DND-41 (cell line): Measurements from ENCODE around the gene WASF1.

Source experiments
- ATAC-seq: fragments of 200-7000 bp; cut with Tn5 transposase; 3 replicates; pipeline ENCODE4 v1.9.1; 2021; ENCODE audit warnings: low read depth; ENCODE audit not compliant: insufficient read depth
- DNase-seq: peaks from one replicate; pipeline ENCODE4 v3.0.0-alpha.2; 2020
- H2AFZ ChIP-seq: 2 replicates; pipeline ENCODE4 v1.6.0; 2012; ENCODE audit warnings: low read depth, low read length
- H3K27ac ChIP-seq: 2 replicates; pipeline ENCODE4 v1.5.1; 2012; ENCODE audit warnings: low read length, inconsistent platforms
- H3K27me3 ChIP-seq: fragments of 200-600 bp; sonication (generic); 2 replicates; pipeline ENCODE4 v1.6.0; 2012; ENCODE audit warnings: low read length, mild to moderate bottlenecking, inconsistent platforms; ENCODE audit not compliant: insufficient read depth, poor library complexity
- H3K36me3 ChIP-seq: 2 replicates; pipeline ENCODE4 v1.5.1; 2012; ENCODE audit warnings: low read length, inconsistent platforms; ENCODE audit not compliant: insufficient read depth
- H3K4me1 ChIP-seq: 2 replicates; pipeline ENCODE4 v1.5.1; 2012; ENCODE audit warnings: mild to moderate bottlenecking, low read length; ENCODE audit not compliant: insufficient read depth
- H3K4me2 ChIP-seq: 2 replicates; pipeline ENCODE4 v1.6.0; 2012; ENCODE audit warnings: mild to moderate bottlenecking, moderate library complexity, low read length, inconsistent platforms; ENCODE audit not compliant: insufficient read depth
- H3K4me3 ChIP-seq, 2 experiments: fragments of 200-600 bp in 1 of 2; shearing (Covaris generic) in 1 of 2; 2 replicates each; pipeline ENCODE4 v1.5.1; 2012 to 2016; ENCODE audit warnings: inconsistent platforms in 2 of 2, low read length in 2 of 2, mild to moderate bottlenecking in 2 of 2, low read depth in 1 of 2, moderate library complexity in 1 of 2
- H3K79me2 ChIP-seq: 2 replicates; pipeline ENCODE4 v1.6.0; 2012; ENCODE audit warnings: low read length, inconsistent platforms; ENCODE audit not compliant: insufficient read depth
- H3K9ac ChIP-seq: 2 replicates; pipeline ENCODE4 v1.6.0; 2012; ENCODE audit warnings: low read depth, mild to moderate bottlenecking, inconsistent platforms, low read length, moderate library complexity
- H3K9me3 ChIP-seq: 2 replicates; pipeline ENCODE4 v1.5.1; 2012; ENCODE audit warnings: low read length, moderate library complexity, mild to moderate bottlenecking, inconsistent platforms; ENCODE audit not compliant: insufficient read depth, severe bottlenecking
- H4K20me1 ChIP-seq: 2 replicates; pipeline ENCODE4 v1.6.0; 2012; ENCODE audit warnings: low read length; ENCODE audit not compliant: insufficient read depth
- EZH2 ChIP-seq: IDR thresholded peaks from 3 replicates; pipeline ENCODE4 v1.6.1; 2012; ENCODE audit warnings: borderline replicate concordance, low read depth, mild to moderate bottlenecking, moderate library complexity, low read length, inconsistent platforms; ENCODE audit not compliant: severe bottlenecking
- TF ChIP-seq, protein P1 (sequence below): IDR thresholded peaks from 2 replicates; pipeline ENCODE4 v1.5.1; 2012; ENCODE audit warnings: borderline replicate concordance, low read length, moderate library complexity, mild to moderate bottlenecking; ENCODE audit not compliant: poor library complexity, severe bottlenecking; ENCODE audit errors: extremely low read depth

WASF1 gene

DNA sequence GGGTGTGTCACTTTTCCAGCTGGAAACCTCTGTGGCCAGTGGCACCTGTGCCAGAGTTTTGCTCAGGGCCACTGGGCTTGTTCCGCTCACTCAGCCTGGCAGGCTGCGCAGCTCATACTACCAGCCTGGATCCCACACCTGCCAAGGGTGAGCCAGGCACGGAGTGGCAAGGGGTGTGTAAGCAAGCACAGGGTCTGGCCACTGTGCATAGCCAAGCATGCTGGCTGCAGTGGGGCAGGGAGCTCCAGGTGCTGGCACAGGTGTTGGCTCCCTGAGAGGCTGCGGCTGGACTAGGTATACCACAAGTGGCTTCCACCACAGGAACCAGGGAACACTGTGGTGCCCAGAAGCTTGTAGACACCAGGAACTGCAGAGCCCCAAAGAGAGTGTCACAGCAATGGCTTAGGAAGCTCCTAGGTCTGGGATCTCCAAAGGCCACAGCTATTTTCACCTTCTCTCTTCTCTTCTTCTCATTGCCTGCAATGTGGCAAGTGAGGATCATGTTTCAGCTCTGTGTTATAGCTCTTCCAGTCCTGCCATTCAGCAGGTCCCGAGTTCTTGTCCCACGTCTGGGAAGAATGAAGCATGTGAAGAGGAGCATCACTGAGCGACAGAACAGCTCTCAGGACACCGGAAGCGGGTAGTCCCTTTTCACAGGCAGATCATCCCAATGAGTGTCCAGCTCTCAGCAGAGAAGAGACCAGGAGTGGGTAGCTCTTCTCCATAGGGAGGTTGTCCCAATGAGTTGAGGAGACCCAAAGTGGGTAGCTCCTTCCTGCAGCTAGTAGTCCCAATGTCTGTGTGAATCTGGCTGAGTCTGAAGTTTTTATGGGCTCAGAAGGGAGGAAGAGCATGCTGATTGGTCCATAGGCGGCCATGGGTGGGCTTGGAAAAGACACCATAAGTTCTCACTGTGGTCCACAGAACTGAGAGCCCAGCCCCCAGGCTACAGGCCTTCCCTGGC is 41.3 kb downstream of the WASF1 start:
- H3K9me3 ChIP-seq: peaks cover 19% of the 10 kb centered on the region
- peaks cover 15% of the 10 kb centered on the region for H3K36me3 ChIP-seq
- no peak overlapping the region for H2AFZ ChIP-seq
- TF ChIP-seq EZH2: no peak
- TF ChIP-seq, protein P1, sequence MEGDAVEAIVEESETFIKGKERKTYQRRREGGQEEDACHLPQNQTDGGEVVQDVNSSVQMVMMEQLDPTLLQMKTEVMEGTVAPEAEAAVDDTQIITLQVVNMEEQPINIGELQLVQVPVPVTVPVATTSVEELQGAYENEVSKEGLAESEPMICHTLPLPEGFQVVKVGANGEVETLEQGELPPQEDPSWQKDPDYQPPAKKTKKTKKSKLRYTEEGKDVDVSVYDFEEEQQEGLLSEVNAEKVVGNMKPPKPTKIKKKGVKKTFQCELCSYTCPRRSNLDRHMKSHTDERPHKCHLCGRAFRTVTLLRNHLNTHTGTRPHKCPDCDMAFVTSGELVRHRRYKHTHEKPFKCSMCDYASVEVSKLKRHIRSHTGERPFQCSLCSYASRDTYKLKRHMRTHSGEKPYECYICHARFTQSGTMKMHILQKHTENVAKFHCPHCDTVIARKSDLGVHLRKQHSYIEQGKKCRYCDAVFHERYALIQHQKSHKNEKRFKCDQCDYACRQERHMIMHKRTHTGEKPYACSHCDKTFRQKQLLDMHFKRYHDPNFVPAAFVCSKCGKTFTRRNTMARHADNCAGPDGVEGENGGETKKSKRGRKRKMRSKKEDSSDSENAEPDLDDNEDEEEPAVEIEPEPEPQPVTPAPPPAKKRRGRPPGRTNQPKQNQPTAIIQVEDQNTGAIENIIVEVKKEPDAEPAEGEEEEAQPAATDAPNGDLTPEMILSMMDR: no peak
- H4K20me1 ChIP-seq: no peaks in the 10 kb centered on the region
- no peak overlapping the region for H3K9ac ChIP-seq
- H3K27me3 ChIP-seq: no peaks in the 10 kb centered on the region
- ATAC-seq (no peak), DNase-seq (peak; percentile 5)
- H3K79me2 ChIP-seq: no peaks in the 10 kb centered on the region
- H3K4me3 ChIP-seq: no peak overlapping the region
- no peaks in the 10 kb centered on the region for H3K4me1 ChIP-seq
- no peak overlapping the region for H3K4me2 ChIP-seq
- H3K27ac ChIP-seq: no peak overlapping the region

DNA sequence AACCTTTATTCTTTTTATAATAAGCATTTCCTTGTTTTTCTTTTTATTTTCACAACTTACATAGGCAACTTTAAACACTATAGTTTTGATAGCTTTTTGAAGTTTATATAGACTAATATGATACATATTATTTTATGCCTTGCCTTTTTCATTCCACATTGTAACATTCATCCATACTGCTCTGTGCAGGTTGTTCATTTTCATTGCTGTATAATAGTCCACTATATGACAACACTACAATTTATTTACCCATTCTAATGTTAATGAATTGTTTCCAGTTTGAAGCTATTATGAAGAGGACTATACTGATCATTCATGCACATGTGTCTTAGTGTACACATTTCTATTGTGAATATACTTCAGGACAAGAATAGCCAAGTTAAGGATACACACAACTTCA is 49.1 kb downstream of the WASF1 start:
- ATAC-seq (no peak), DNase-seq (no peak)
- Histone ChIP-seq H3K4me1 (no peaks in the 10 kb centered on the region), H3K79me2 (no peaks in the 10 kb centered on the region), H3K9me3 (no peaks in the 10 kb centered on the region), H2AFZ (no peak overlapping the region), H4K20me1 (no peaks in the 10 kb centered on the region; the same call in 1 of the 2 replicates), H3K27ac (no peak overlapping the region), H3K27me3 (no peaks in the 10 kb centered on the region), H3K9ac (no peak overlapping the region), H3K4me3 (no peak overlapping the region), H3K4me2 (no peak overlapping the region), H3K36me3 (peaks cover 5% of the 10 kb centered on the region; the same call in 1 of the 2 replicates)
- no peak for TF ChIP-seq EZH2
- TF ChIP-seq, protein P1: no peak

DNA sequence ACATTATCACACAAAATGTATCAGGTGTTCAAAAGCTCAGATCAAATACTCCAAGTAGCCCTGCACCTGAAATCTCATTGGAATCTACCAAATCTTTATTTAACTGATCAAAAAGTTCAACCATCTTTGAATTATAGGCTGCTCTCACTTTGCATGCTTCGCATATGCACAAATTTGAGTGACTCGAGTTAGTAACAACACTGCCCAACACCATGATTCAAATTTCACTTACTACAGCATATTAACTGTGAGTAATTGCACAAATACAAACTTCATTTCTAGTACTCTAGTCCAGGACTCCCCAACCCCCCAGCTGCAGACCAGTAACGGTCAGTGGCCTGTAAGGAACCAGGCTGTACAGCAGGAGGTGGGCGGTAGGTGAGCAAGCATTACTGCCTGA is 51.1 kb downstream of the WASF1 start:
- H3K9me3 ChIP-seq: no peaks in the 10 kb centered on the region
- H3K36me3 ChIP-seq: peaks cover 14% of the 10 kb centered on the region; the same call in 1 of the 2 replicates
- no peak overlapping the region for H2AFZ ChIP-seq
- TF ChIP-seq, protein P1: no peak
- no peak for TF ChIP-seq EZH2
- ATAC-seq (no peak), DNase-seq (no peak)
- H3K4me3 ChIP-seq: no peak overlapping the region
- H3K79me2 ChIP-seq: no peaks in the 10 kb centered on the region
- H3K4me1 ChIP-seq: no peaks in the 10 kb centered on the region
- no peak overlapping the region for H3K27ac ChIP-seq
- no peak overlapping the region for H3K9ac ChIP-seq
- H4K20me1 ChIP-seq: no peaks in the 10 kb centered on the region; the same call in 1 of the 2 replicates
- no peaks in the 10 kb centered on the region for H3K27me3 ChIP-seq
- H3K4me2 ChIP-seq: no peak overlapping the region
